ENCODE results near the gene SP4.

DNA sequence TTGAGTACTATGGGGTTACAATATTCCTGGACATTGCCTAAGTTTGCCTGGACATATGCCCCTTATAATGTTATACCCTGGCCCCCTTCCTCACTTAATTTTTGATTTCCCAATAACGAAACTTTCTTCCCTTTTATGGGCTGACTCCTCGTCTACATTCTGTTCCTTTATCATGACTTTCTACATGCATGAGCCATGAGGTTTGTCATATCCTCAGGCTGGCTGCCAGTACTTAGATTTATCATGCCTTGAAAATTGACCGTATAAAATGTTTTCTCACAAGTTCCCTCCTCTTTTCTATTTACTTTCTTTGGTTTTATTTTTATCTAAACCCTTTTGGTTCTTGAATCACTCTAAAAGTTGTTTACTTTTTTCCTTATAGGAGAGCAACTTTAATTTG lies 119.6 kb downstream of the SP4 start:
- TF ChIP-seq EP300 (IDR thresholded peaks at IDR 0.05) = no peak
- TF ChIP-seq CTCF (IDR thresholded peaks at IDR 0.05) = no peak
- no peak for TF ChIP-seq POLR2AphosphoS5 (IDR thresholded peaks at IDR 0.05)

All from sigmoid colon (tissue), 4 donors.